Measurements from ENCODE around the gene TPD52L1.

Gene TPD52L1

DNA sequence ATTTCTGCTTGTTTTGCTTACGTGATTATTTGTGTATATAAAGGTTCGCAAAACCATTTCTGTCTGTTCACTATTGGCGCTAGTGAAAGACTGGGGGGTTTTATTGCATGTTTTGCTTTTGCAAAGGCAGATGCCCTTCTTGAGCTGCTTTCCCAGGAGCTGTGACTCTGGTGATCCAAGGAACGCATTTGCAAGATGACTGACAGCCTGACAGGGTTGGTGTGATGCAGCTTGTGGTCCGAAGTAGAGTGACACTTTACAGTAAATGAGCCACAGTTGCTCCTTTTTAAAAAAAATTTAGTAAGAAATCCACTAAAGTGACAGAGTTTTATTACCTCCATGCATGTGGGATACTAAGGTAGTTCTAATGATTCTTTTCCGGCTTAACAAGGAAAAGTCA lies 73.7 kb downstream of the TPD52L1 start:
- TF ChIP-seq CTCF (IDR thresholded peaks at IDR 0.05; ENCODE audit: low read depth, low read length) (no peak), EZH2phosphoT487 (IDR thresholded peaks at IDR 0.05; ENCODE audit: low read depth) (no peak)
- Histone ChIP-seq H3K27me3 (ENCODE audit: low read depth, low read length) (no peaks in the 10 kb centered on the region), H4K20me1 (ENCODE audit: insufficient read depth, low read length) (no peaks in the 10 kb centered on the region), H3K4me3 (ENCODE audit: low read length) (no peak overlapping the region), H3K36me3 (replicated peaks; ENCODE audit: low read depth, low read length) (no peaks in the 10 kb centered on the region), H2AFZ (ENCODE audit: low read depth, low read length) (no peak overlapping the region), H3K4me2 (ENCODE audit: low read length) (no peak overlapping the region), H3K9ac (ENCODE audit: low read length) (no peak overlapping the region), H3K79me2 (ENCODE audit: low read length) (no peaks in the 10 kb centered on the region), H3K27ac (ENCODE audit: low read length) (no peak overlapping the region), H3K9me3 (ENCODE audit: insufficient read depth, low read length) (no peaks in the 10 kb centered on the region), H3K4me1 (ENCODE audit: low read length) (no peaks in the 10 kb centered on the region)

DNA sequence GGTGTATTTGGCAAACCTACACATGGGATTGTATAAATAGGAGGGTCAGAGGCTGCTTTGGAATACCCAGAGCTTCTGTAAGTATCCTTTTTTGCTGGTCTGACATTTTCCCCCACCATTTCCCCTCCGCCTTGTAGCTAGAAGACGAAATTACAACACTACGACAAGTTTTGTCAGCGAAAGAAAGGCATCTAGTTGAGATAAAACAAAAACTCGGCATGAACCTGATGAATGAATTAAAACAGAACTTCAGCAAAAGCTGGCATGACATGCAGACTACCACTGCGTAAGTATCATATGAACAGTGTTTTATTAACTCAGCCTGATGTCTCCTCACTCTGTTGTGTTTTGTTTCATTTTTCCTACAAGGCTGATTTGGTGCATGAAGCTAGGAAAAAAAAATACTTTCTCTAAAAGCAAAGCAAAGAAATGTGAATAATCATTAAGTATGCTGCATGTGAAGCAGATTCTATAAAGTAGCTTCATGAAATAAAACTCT lies 75.5 kb downstream of the TPD52L1 start:
- Histone ChIP-seq H3K4me3 (ENCODE audit: low read length) (no peak overlapping the region), H3K36me3 (replicated peaks; ENCODE audit: low read depth, low read length) (no peaks in the 10 kb centered on the region), H3K27ac (ENCODE audit: low read length) (no peak overlapping the region), H3K4me2 (ENCODE audit: low read length) (no peak overlapping the region), H3K9ac (ENCODE audit: low read length) (no peak overlapping the region), H3K27me3 (ENCODE audit: low read depth, low read length) (no peaks in the 10 kb centered on the region), H3K79me2 (ENCODE audit: low read length) (no peaks in the 10 kb centered on the region), H2AFZ (ENCODE audit: low read depth, low read length) (no peak overlapping the region), H4K20me1 (ENCODE audit: insufficient read depth, low read length) (no peaks in the 10 kb centered on the region), H3K4me1 (ENCODE audit: low read length) (no peaks in the 10 kb centered on the region), H3K9me3 (ENCODE audit: insufficient read depth, low read length) (no peaks in the 10 kb centered on the region)
- TF ChIP-seq EZH2phosphoT487 (IDR thresholded peaks at IDR 0.05; ENCODE audit: low read depth), result no peak
- TF ChIP-seq CTCF (IDR thresholded peaks at IDR 0.05; ENCODE audit: low read depth, low read length), result no peak

GRCh38 chr6:125230674-125231073 lies 77.1 kb downstream of the TPD52L1 start:
- H3K27me3 ChIP-seq (ENCODE audit: low read depth, low read length), result no peaks in the 10 kb centered on the region
- no peaks in the 10 kb centered on the region for H3K36me3 ChIP-seq (replicated peaks; ENCODE audit: low read depth, low read length)
- H3K4me3 ChIP-seq (ENCODE audit: low read length), result no peak overlapping the region
- H3K4me1 ChIP-seq (ENCODE audit: low read length), result no peaks in the 10 kb centered on the region
- H3K27ac ChIP-seq (ENCODE audit: low read length), result no peak overlapping the region
- H3K9ac ChIP-seq (ENCODE audit: low read length), result no peak overlapping the region
- H3K4me2 ChIP-seq (ENCODE audit: low read length), result no peak overlapping the region
- no peak overlapping the region for H2AFZ ChIP-seq (ENCODE audit: low read depth, low read length)
- H4K20me1 ChIP-seq (ENCODE audit: insufficient read depth, low read length), result no peaks in the 10 kb centered on the region
- H3K9me3 ChIP-seq (ENCODE audit: insufficient read depth, low read length), result no peaks in the 10 kb centered on the region
- TF ChIP-seq EZH2phosphoT487 (IDR thresholded peaks at IDR 0.05; ENCODE audit: low read depth) (no peak), CTCF (IDR thresholded peaks at IDR 0.05; ENCODE audit: low read depth, low read length) (no peak)
- no peaks in the 10 kb centered on the region for H3K79me2 ChIP-seq (ENCODE audit: low read length)

DNA sequence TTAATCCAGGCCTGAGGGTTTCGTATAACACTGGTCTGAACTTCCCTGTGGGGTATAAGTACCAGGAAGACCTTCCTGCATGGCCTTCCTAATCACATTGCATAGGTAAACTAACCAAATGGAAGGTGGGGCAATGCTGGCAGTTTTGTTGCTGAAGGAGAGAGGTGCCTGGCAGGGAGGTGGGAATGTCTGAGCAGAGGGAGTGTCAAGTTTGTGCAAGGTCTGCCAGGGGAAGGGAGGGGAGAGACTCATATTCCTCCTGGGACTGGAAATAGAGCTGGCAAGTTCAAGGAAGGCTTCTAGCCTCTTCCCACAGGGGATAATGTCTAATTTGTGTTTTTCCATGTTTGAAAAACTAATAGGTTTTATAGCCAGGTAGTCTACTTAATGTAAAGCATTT lies 77.6 kb downstream of the TPD52L1 start:
- Histone ChIP-seq H3K4me1 (ENCODE audit: low read length) (no peaks in the 10 kb centered on the region), H4K20me1 (ENCODE audit: insufficient read depth, low read length) (no peaks in the 10 kb centered on the region), H3K4me3 (ENCODE audit: low read length) (no peak overlapping the region), H3K79me2 (ENCODE audit: low read length) (no peaks in the 10 kb centered on the region), H3K4me2 (ENCODE audit: low read length) (no peak overlapping the region), H2AFZ (ENCODE audit: low read depth, low read length) (no peak overlapping the region), H3K27me3 (ENCODE audit: low read depth, low read length) (no peaks in the 10 kb centered on the region), H3K9ac (ENCODE audit: low read length) (no peak overlapping the region), H3K36me3 (replicated peaks; ENCODE audit: low read depth, low read length) (no peaks in the 10 kb centered on the region), H3K27ac (ENCODE audit: low read length) (no peak overlapping the region), H3K9me3 (ENCODE audit: insufficient read depth, low read length) (no peaks in the 10 kb centered on the region)
- TF ChIP-seq EZH2phosphoT487 (IDR thresholded peaks at IDR 0.05; ENCODE audit: low read depth), result no peak
- no peak for TF ChIP-seq CTCF (IDR thresholded peaks at IDR 0.05; ENCODE audit: low read depth, low read length)

Data from OCI-LY3 (cell line).